IPS DF 4.7 (cell line): Measurements from ENCODE around the gene SCYGR4.
"Not testable (repeated sequence)": the region's sequence is repeated elsewhere in the genome, so short reads cannot be mapped to it uniquely, and the experiment has no call there.

Experiments
- DNase-seq: peaks from one replicate; pipeline ENCODE4 v3.0.0-alpha.2; 2013; ENCODE audit warnings: low spot score; ENCODE audit errors: extremely low read depth

Gene SCYGR4, protein sequence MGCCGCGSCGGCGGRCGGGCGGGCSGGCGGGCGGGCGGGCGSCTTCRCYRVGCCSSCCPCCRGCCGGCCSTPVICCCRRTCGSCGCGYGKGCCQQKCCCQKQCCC

DNA sequence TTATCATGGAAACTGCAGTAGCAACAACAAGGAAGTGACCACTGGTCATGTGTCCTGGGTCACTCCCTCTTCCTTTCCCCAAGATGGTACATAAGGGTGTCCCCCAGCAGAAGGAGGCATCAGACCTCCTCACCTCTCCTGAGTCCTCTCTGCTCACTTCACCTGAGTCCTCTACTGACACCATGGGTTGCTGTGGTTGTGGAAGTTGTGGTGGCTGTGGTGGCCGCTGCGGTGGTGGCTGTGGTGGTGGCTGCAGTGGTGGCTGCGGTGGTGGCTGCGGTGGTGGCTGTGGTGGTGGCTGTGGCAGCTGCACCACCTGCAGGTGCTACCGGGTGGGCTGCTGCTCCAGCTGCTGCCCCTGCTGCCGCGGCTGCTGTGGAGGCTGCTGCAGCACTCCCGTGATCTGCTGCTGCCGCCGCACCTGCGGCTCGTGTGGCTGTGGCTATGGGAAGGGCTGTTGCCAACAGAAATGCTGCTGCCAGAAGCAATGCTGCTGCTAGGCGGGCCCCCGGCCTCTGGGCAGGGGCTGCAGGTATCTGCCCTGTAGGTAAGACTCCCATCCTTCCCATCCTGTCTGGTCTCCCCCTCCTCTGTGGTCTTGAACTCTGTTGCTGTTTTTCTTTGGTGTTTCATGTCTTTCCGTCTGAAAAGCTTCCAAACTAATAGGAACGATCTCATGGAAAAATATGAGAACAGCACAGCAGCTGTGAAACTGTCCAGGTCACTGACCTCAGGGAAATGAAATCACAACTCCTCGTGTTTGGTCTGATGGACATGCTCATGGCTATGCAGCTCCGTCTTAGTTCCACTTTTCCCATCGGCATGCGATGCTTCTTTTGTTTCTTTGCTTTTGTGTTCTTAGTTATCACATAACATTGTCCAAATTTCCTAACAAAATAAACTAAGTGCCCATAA, at the start of gene SCYGR4:
SCYGR4 (plus strand) TSS at position 183 of the 915 bp plus-strand sequence; CDS start at position 183, 0 bp downstream.
- no peak for DNase-seq

- no peak for DNase-seq
Observed at GRCh38 chr2:227568852-227569169, 48.5 kb upstream of the SCYGR4 start.

GRCh38 chr2:227570615-227571014, 46.7 kb upstream of the SCYGR4 start:
- DNase-seq, result no peak

GRCh38 chr2:227576110-227576509, 41.2 kb upstream of the SCYGR4 start:
- DNase-seq, result no peak

GRCh38 chr2:227576812-227577211, 40.5 kb upstream of the SCYGR4 start:
- DNase-seq, result no peak

- DNase-seq, result no peak
Observed at GRCh38 chr2:227577555-227577954, 39.7 kb upstream of the SCYGR4 start.

- no peak for DNase-seq
Observed at GRCh38 chr2:227578642-227579041, 38.7 kb upstream of the SCYGR4 start.

DNA sequence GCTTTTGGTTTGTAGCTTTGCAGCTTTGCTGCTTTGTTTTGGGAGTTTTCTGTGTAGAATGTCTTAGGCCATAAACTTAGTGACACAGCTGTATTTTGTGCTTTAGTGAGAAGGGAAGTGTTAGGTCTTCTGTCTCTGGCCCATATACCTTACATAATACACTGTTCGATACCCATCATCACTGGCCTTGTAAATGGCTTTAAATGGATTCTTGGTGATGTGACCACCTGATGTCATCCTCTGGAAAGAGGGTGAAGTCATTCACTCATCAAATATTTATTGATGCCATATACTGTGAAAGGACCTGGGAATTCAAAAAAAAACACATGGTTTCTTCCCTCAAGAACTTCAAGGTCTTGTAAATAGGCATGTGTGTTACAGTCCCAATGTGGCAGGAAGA, 37.5 kb upstream of the SCYGR4 start:
- DNase-seq, result no peak

DNA sequence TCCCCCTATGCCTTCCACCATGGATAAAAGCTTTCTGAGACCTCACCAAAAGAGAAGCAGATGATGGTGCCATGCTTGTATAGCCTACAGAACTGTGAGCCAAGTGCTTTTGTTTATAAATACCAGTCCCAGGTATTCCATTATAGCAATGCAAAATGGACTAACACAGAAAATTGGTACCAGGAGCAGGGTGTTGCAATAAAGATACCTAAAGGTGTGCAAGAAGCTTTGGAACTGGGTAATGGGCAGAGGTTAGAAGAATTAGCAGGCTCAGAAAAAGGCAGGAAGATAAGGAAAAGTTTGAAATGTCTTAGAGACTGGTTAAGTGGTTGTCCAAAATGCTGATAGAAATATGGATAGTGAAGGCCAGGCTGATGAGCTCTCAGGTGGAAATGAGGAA, 34.9 kb upstream of the SCYGR4 start:
- DNase-seq, result no peak

DNA sequence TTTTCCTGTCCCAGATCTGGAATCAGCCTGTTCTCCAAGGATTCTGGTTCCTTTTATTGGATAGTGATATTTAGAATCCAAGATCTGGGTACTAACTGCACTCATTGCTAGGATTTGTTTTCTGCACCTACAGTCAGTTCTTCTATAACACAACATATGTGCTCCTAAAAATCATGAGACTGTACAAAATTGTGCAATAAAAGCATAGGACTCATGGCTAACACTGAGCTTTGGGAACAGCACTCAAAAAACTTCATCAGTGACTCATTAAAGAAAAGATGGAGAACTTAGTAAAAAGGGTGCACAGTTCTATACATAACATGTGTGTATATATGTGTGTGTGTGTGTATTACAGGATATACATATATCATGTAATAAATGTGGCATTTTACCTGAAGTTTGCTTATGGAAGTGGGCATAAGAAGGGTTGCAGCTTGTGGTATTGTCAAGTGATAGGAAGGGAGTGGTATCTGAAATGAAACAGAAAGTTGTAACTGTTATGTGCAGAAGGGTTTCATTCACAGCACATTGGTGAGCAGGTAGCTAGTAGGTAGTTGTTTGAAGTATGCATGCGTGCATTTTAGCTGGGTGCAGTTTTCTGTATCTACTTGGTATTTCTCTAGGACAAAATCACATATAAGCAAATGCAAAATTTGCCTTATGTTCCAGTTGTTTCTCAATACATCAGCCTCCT, 24.5 kb upstream of the SCYGR4 start:
- DNase-seq, result no peak

DNA sequence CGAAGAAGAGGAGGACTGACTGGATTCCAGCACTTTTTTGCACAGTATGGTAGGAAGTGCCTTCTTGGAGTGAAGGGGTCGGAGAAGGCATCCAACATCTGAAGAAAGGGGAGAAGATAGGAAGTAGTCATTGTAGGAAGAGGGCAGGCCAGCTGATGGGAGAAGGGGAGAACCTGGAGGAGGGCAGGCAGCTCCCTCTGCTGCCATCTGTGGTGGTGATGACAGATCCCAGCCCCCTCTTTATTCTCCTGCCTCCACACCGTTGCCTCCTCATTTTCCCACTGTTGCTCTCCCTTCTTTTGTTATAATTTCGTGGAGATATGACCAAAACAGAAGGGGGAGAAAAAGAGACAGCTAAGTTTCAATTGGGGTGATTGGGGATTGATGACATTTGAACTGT, 21.5 kb upstream of the SCYGR4 start:
- no peak for DNase-seq

GRCh38 chr2:227597036-227597435, 20.3 kb upstream of the SCYGR4 start:
- DNase-seq, result no peak

- DNase-seq, result no peak
Observed at GRCh38 chr2:227597998-227598397, 19.3 kb upstream of the SCYGR4 start.

- not testable (repeated sequence) for DNase-seq
Observed at GRCh38 chr2:227598835-227599503, 18.3 kb upstream of the SCYGR4 start, which contains the start of gene SCYGR2. SCYGR2 (plus strand) TSS chr2:227598893; CDS start chr2:227598893, 0 bp downstream.

GRCh38 chr2:227602358-227602757, 14.9 kb upstream of the SCYGR4 start:
- DNase-seq, result no peak

GRCh38 chr2:227606476-227606875, 10.8 kb upstream of the SCYGR4 start:
- no peak for DNase-seq

- no peak for DNase-seq
Observed at GRCh38 chr2:227607941-227608340, 9.4 kb upstream of the SCYGR4 start.

GRCh38 chr2:227608561-227609338, 8.5 kb upstream of the SCYGR4 start:
- no peak for DNase-seq

- no peak for DNase-seq
Observed at GRCh38 chr2:227610123-227610522, 7.2 kb upstream of the SCYGR4 start.

DNA sequence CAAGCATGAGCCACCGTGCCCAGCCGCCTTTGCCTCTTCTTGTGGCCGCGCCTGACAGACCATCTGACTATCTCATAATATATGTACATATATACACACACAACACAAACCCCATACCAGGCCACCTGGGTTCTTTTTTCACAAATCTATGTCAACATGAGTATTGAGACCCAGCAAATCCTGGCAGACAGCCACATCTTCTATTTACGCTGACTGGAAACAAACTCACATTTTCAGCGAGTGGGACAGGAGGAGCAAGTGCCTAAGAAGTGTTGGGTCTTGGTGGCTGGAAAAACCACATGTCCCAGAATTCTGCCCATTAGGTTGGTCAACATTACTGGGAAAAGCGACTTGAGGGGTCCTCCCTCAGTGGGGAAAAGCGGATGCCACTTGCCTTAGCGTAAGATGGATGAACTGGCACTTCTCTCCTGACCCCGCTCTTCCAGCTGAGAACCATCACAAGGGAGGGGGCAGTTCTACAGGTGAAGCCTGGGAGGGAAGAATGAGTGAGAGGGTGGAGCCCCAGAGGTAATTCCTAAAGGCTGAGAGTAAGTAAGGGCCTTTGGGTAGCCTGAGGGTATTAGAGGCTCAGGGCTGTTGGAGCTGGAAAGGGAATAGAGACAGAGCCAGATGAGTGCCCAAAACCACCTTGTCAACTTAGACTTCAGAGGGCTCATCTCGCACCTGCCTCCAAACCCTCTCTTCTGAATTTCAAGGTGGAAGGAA, 4.6 kb upstream of the SCYGR4 start:
- DNase-seq, result no peak
